ENCODE data around the gene SERTAD2.

SERTAD2 gene

DNA sequence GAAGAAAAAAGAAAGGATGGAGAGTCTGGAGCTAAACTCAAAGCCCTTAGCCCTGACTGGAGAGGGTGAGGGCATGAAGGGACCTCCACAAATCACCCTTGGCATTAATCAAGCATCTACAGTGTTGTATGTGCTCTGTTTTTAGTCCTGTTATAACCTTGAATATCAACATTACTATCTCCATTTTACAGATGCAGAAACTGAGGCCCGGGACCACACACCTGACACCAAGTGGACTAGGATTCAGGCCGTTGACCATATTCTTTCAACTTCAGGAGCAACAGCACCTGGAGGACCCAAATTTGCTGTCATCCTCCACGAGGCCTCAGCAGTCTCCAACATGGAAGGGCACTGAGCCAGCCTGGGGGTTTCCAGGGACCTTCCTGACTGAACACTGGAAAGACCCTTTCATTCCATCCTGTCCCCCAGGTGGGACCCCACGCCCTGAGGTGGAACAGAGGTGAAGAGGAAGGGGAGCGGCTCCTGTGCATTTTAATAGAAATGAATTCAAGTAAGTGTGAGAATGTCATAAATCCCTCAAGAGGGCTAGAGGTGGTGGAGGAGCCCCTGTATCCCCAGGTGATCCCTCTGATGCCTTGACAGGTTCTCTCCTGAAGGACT is 41.0 kb downstream of the SERTAD2 start:
- Histone ChIP-seq H3K4me1 (ENCODE audit: control insufficient read depth in 1 of 2, insufficient read depth in 2 of 2, low read length in 2 of 2) (peaks cover 0 to 7% of the 10 kb centered on the region in 2 donors), H3K4me3 (ENCODE audit: low read depth in 1 of 2, low read length in 2 of 2) (no peak overlapping the region), H3K9me3 (ENCODE audit: control insufficient read depth in 1 of 2, low read length in 2 of 2) (no peaks in the 10 kb centered on the region), H3K27ac (ENCODE audit: low read length) (no peak overlapping the region), H3K27me3 (ENCODE audit: low read depth, low read length) (no peaks in the 10 kb centered on the region), H3K36me3 (ENCODE audit: control insufficient read depth in 1 of 2, insufficient read depth in 2 of 2, low read length in 2 of 2) (no peaks in the 10 kb centered on the region)

DNA sequence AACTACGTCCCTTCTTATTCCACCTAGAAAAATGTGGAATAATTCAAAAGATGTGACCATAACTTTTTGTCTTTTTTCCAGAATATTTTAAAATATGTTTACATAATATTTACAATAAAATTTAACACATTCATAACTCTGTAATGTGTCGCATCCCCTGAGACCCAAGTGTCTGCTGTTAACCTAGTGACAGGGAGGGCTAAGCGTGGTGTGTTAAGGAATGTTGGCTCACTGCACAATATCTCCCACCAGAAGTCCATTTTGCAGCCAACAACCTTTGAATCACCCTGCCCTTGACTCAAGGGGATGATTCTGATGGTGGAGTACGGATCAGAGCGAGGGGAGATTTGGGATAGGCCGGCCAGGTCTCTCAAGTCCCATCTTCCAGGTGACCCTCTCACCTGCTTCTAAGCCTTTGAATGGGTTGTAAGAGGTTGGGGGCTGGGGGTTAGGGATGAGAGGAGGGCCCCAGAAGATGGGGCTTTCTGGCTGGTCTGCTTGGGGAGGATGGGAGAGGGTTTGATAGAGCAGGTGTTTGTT is 43.3 kb downstream of the SERTAD2 start:
- Histone ChIP-seq H3K4me3 (ENCODE audit: low read depth in 1 of 2, low read length in 2 of 2) (no peak overlapping the region), H3K36me3 (ENCODE audit: control insufficient read depth in 1 of 2, insufficient read depth in 2 of 2, low read length in 2 of 2) (no peaks in the 10 kb centered on the region), H3K27me3 (ENCODE audit: low read depth, low read length) (no peaks in the 10 kb centered on the region)

DNA sequence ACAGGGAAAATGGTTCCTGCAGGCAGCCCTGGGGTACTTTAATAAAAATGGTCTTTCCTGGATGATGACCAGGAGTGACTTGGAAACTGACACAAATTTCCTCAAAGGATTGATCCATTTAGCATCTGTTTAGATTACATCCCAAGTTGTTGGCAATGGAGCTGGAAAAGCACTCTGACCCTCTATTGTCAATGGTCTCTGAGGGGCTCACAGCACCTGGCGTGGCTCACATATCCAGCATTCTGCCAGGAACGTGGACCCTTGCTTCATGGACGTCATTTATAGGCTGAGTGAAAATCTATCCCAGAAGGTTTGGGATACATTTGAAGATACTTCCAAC is 43.8 kb downstream of the SERTAD2 start:
- no peaks in the 10 kb centered on the region for H3K36me3 ChIP-seq (ENCODE audit: control insufficient read depth in 1 of 2, insufficient read depth in 2 of 2, low read length in 2 of 2)
- peak overlapping the region; percentile 40 for H3K27ac ChIP-seq (ENCODE audit: low read length)
- H3K4me1 ChIP-seq (ENCODE audit: control insufficient read depth in 1 of 2, insufficient read depth in 2 of 2, low read length in 2 of 2), result peaks cover 3 to 12% of the 10 kb centered on the region in 2 donors
- H3K4me3 ChIP-seq (ENCODE audit: low read depth in 1 of 2, low read length in 2 of 2), result peak overlapping the region; percentile 55 to 60
- H3K27me3 ChIP-seq (ENCODE audit: low read depth, low read length), result no peaks in the 10 kb centered on the region
- no peaks in the 10 kb centered on the region for H3K9me3 ChIP-seq (ENCODE audit: control insufficient read depth in 1 of 2, low read length in 2 of 2)

More for the DNA sequence above, 43.3 kb downstream of the SERTAD2 start:
- Histone ChIP-seq H3K4me1 (ENCODE audit: control insufficient read depth in 1 of 2, insufficient read depth in 2 of 2, low read length in 2 of 2) (peaks cover 0 to 12% of the 10 kb centered on the region in 2 donors), H3K27ac (ENCODE audit: low read length) (no peak overlapping the region), H3K9me3 (ENCODE audit: control insufficient read depth in 1 of 2, low read length in 2 of 2) (no peaks in the 10 kb centered on the region)

DNA sequence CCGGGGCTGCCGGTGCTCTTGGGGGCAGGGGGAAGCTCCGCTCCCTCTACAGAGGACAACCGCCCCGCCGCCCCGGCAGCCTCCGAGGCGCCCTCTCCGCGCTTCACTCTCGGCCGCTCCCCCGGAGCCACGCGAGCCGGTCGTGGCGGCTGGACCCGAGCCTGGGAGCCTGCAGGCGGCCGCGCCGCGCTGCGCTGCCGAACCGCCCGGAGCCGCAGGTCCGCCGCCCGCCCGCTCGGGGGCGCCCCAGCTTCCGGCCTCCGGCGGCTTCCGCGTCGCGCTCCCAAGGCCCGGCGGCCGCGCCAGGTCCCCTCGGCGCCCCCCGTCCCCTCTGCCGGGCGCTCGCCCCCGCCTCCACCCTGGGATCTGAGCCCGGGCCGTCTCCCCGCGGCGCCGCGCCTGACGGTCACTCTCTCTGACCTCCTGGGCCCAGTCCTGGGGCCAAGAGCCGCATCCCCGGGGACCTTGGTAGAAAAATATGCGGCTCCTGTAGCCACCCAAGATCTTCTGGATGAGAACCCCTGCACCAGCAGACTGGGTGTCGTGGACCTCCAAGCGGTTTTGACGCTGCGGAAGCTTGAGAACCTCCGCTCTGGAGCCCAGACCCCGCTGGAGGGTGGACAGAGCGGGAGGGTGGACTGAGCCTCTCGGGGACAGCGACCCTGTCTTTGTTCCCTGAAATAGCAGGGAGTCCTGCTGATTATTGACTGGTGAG is 44.3 kb downstream of the SERTAD2 start:
- H3K9me3 ChIP-seq (ENCODE audit: control insufficient read depth in 1 of 2, low read length in 2 of 2), result no peaks in the 10 kb centered on the region
- peaks cover 6 to 12% of the 10 kb centered on the region in 2 donors for H3K4me1 ChIP-seq (ENCODE audit: control insufficient read depth in 1 of 2, insufficient read depth in 2 of 2, low read length in 2 of 2)
- no peaks in the 10 kb centered on the region for H3K27me3 ChIP-seq (ENCODE audit: low read depth, low read length)
- H3K27ac ChIP-seq (ENCODE audit: low read length), result peak overlapping the region; percentile 40
- peak overlapping the region; percentile 55 to 60 for H3K4me3 ChIP-seq (ENCODE audit: low read depth in 1 of 2, low read length in 2 of 2)
- no peaks in the 10 kb centered on the region for H3K36me3 ChIP-seq (ENCODE audit: control insufficient read depth in 1 of 2, insufficient read depth in 2 of 2, low read length in 2 of 2)

DNA sequence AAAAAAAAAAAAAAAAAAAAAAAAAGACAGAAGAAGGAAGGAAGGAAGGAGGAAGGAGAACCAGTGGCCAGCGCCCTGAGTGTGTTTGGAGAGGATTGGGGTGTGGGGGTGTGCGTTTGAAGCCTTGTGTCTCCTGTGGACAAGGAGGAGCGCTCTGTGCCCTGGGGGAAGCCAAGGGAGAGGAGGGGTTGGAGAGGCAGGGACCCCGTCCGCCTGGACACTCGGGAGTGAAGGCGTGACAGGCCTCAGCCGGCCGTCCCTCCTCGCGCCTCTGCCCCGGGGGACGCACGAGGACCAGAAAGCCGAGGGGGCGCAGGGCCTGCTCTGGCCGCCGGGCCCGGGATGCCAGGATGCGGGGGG is 44.9 kb downstream of the SERTAD2 start:
- Histone ChIP-seq H3K27me3 (ENCODE audit: low read depth, low read length) (no peaks in the 10 kb centered on the region), H3K4me3 (ENCODE audit: low read depth in 1 of 2, low read length in 2 of 2) (peak overlapping the region in 1 of 2 donors; percentile 60), H3K9me3 (ENCODE audit: control insufficient read depth in 1 of 2, low read length in 2 of 2) (no peaks in the 10 kb centered on the region), H3K4me1 (ENCODE audit: control insufficient read depth in 1 of 2, insufficient read depth in 2 of 2, low read length in 2 of 2) (peaks cover 6 to 12% of the 10 kb centered on the region in 2 donors), H3K36me3 (ENCODE audit: control insufficient read depth in 1 of 2, insufficient read depth in 2 of 2, low read length in 2 of 2) (no peaks in the 10 kb centered on the region), H3K27ac (ENCODE audit: low read length) (no peak overlapping the region)

DNA sequence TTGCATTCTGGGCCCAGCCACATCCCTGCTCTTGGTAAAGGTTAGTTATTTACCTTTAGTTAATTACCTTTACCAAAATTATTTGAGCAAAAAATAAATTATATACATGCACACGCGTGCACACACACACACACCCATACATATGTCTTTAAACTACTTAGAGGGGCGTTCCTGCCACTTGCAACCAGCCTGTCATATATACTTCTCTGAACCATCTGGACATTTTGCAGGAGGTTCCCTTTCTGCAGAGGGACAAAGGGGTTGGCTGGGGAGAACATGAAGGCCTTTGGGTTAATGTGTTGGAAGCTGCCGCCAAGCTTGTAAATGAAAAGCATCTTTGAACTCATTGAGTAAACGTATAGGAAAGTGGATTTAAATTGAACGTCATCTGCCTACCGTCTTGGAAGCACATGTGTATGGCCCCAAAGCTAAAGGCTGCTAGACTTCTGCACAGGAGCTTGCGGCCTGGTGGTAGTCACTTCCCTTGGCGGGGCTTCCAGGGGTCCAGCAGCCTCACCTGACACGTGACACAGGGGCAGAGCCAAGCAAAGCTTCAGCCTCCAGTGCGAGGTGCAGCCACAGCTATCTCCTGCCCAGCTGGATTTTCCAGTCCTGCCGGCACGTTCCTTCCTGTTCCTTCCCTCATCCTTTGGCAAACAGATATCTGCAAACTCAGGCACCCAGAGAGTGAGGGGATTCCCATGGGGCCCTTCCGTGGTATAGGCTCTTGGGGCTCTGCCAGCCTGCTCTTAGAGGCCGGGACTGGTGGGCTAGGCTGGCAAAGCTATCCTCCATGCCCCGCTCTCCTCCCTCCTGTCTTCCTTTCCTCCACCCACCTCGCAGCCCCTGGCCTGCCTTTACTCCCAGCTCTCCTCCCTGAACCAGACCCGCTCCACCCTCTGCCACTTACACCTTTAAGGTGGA is 46.1 kb downstream of the SERTAD2 start:
- Histone ChIP-seq H3K36me3 (ENCODE audit: control insufficient read depth in 1 of 2, insufficient read depth in 2 of 2, low read length in 2 of 2) (no peaks in the 10 kb centered on the region), H3K9me3 (ENCODE audit: control insufficient read depth in 1 of 2, low read length in 2 of 2) (no peaks in the 10 kb centered on the region), H3K4me1 (ENCODE audit: control insufficient read depth in 1 of 2, insufficient read depth in 2 of 2, low read length in 2 of 2) (peaks cover 6 to 12% of the 10 kb centered on the region in 2 donors), H3K27me3 (ENCODE audit: low read depth, low read length) (no peaks in the 10 kb centered on the region), H3K27ac (ENCODE audit: low read length) (no peak overlapping the region), H3K4me3 (ENCODE audit: low read depth in 1 of 2, low read length in 2 of 2) (no peak overlapping the region)

DNA sequence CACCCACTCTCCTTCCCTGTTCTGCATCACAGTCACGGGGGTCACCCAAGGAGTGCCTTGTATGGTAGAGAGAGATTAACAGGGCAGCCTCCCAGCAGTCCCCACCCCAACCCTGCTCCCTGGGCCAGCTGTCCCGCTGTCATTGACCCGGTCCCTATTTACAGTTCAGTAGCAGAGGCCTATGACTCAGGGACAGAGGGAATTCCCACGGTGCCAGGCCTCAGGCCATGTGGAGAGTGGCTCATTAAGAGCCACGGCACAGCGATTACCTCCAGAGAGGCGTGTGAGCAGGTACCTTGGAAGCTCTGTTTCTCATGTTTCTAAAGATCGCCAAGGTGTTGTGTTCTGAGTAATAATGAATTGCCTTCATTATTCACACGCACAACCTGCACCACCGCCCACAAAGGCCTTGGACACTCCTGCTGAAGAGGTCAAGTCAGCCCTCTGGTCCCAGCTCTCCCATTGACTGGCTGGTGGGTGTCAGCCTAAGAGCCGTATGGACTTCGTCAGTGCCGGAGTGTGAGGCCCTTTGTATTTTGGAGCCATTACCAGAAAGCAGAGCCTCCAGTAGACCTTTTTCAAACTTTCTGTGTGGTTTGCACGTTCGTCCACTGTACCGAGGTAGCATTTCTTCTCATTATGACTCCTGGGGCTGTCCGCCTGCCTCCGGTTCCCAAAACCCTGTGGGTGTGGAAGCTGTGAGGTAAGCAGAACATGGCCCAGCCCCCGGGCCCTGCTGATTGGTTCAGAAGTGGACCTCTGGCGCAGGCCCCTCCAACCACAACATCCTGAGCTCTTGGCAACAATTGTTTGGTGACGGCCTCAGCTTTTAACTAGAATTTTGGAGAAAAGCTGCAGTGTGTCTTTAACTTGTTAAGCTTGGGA is 47.0 kb downstream of the SERTAD2 start:
- Histone ChIP-seq H3K4me1 (ENCODE audit: control insufficient read depth in 1 of 2, insufficient read depth in 2 of 2, low read length in 2 of 2) (peaks cover 6 to 12% of the 10 kb centered on the region in 2 donors), H3K36me3 (ENCODE audit: control insufficient read depth in 1 of 2, insufficient read depth in 2 of 2, low read length in 2 of 2) (no peaks in the 10 kb centered on the region), H3K9me3 (ENCODE audit: control insufficient read depth in 1 of 2, low read length in 2 of 2) (no peaks in the 10 kb centered on the region), H3K27me3 (ENCODE audit: low read depth, low read length) (no peaks in the 10 kb centered on the region), H3K4me3 (ENCODE audit: low read depth in 1 of 2, low read length in 2 of 2) (peak overlapping the region in 1 of 2 donors; percentile 35), H3K27ac (ENCODE audit: low read length) (no peak overlapping the region)

DNA sequence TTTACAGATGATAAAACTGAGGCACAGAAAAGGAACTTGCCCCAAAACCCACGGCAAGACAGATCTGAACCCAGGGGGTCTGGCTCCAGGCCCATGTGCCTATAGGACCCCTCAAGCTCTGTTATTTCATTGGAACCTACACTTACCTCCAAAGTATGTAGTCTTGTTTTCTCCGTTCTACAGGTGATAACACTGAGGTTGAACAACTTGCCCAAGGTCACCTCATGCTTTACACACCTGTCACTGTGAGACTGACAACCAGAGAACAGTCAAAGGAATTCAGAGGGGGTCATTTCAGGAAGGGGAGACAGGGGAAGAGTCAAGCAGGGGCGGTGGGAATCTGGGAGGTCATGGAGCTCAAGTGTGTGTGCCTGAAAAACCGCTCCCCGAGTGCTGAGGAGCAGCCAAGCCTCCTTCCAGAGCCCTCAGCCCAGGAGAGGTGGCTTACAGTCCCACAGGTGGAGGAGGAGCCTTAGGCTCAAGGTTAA is 47.7 kb downstream of the SERTAD2 start:
- Histone ChIP-seq H3K27ac (ENCODE audit: low read length) (no peak overlapping the region), H3K27me3 (ENCODE audit: low read depth, low read length) (no peaks in the 10 kb centered on the region), H3K4me3 (ENCODE audit: low read depth in 1 of 2, low read length in 2 of 2) (no peak overlapping the region), H3K4me1 (ENCODE audit: control insufficient read depth in 1 of 2, insufficient read depth in 2 of 2, low read length in 2 of 2) (peaks cover 6 to 12% of the 10 kb centered on the region in 2 donors), H3K36me3 (ENCODE audit: control insufficient read depth in 1 of 2, insufficient read depth in 2 of 2, low read length in 2 of 2) (no peaks in the 10 kb centered on the region), H3K9me3 (ENCODE audit: control insufficient read depth in 1 of 2, low read length in 2 of 2) (no peaks in the 10 kb centered on the region)

DNA sequence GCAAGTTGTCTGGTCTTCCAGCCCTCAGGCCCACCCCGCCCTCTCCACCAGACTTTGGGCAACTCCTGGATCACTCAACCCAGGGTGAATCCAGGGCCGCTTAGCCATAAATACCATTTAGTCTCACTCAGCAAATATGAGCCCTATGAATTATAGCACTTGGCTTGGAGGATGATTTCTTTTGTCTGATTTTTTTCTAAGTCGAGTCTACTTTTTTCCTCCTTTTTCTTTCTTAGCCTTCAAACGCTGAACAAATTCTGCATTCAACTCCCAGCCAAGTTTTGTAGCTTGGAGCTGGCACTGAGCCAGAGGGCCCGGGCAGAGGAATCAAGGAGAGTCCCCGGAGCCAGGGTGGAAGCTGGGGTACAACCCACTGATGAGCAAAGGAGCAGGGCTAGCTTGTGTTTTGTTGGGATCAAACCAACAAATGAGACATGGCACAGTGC is 48.7 kb downstream of the SERTAD2 start:
- Histone ChIP-seq H3K27me3 (ENCODE audit: low read depth, low read length) (no peaks in the 10 kb centered on the region), H3K4me3 (ENCODE audit: low read depth in 1 of 2, low read length in 2 of 2) (no peak overlapping the region), H3K9me3 (ENCODE audit: control insufficient read depth in 1 of 2, low read length in 2 of 2) (no peaks in the 10 kb centered on the region), H3K4me1 (ENCODE audit: control insufficient read depth in 1 of 2, insufficient read depth in 2 of 2, low read length in 2 of 2) (peaks cover 6 to 12% of the 10 kb centered on the region in 2 donors), H3K27ac (ENCODE audit: low read length) (no peak overlapping the region), H3K36me3 (ENCODE audit: control insufficient read depth in 1 of 2, insufficient read depth in 2 of 2, low read length in 2 of 2) (no peaks in the 10 kb centered on the region)

DNA sequence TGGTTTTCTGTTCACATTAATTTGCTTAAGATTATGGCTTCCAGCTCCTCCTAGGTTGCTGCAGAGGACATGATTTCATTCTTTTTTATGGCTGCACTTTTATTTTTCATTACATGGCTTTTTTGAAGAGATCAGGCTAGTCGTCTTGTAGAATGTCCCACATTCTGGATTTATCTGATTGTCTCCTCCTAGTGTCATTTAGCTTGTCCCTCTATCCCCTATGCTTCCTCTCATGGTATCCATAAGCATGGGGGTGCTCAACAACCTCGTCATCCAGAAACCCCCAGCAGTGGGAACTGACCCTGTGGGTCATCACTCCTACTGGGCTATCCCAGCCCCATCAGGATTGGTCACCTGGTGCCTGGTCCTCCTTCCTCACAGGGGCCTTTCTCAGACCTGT is 49.6 kb downstream of the SERTAD2 start:
- Histone ChIP-seq H3K4me3 (ENCODE audit: low read depth in 1 of 2, low read length in 2 of 2) (no peak overlapping the region), H3K4me1 (ENCODE audit: control insufficient read depth in 1 of 2, insufficient read depth in 2 of 2, low read length in 2 of 2) (peaks cover 6 to 16% of the 10 kb centered on the region in 2 donors), H3K27ac (ENCODE audit: low read length) (no peak overlapping the region), H3K36me3 (ENCODE audit: control insufficient read depth in 1 of 2, insufficient read depth in 2 of 2, low read length in 2 of 2) (no peaks in the 10 kb centered on the region), H3K9me3 (ENCODE audit: control insufficient read depth in 1 of 2, low read length in 2 of 2) (no peaks in the 10 kb centered on the region), H3K27me3 (ENCODE audit: low read depth, low read length) (no peaks in the 10 kb centered on the region)

All from muscle layer of duodenum (tissue), 2 donors.